ENCODE results near the gene FBN2.

Gene FBN2

DNA sequence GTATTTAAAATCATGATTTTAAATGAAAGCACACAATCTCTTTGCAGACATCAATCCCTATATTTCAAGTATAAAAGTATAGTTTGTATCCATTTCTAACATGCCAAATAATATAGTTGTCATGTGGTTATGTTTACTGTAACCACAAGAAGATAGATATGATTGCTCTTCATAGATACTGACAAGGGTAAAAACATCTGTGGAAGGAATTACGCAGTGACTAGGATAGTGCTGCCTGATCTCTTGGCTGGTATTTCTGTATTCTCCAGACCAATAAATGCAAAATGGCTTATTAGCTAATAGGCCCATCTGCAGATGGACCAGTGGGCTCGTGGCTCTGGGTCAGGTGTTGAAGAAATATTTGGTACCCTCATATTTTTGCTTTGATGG lies 34.9 kb upstream of the FBN2 start:
- DNase-seq, result no peak
- H3K27me3 ChIP-seq (ENCODE audit: insufficient read depth, low read depth, severe bottlenecking), result peaks cover 8% of the 10 kb centered on the region
- no peaks in the 10 kb centered on the region for H3K36me3 ChIP-seq
- H3K9me3 ChIP-seq (ENCODE audit: severe bottlenecking), result no peaks in the 10 kb centered on the region
- H3K27ac ChIP-seq, result no peak overlapping the region
- no peak overlapping the region for H3K4me3 ChIP-seq (ENCODE audit: low read depth, low read length)
- TF ChIP-seq, protein P1, sequence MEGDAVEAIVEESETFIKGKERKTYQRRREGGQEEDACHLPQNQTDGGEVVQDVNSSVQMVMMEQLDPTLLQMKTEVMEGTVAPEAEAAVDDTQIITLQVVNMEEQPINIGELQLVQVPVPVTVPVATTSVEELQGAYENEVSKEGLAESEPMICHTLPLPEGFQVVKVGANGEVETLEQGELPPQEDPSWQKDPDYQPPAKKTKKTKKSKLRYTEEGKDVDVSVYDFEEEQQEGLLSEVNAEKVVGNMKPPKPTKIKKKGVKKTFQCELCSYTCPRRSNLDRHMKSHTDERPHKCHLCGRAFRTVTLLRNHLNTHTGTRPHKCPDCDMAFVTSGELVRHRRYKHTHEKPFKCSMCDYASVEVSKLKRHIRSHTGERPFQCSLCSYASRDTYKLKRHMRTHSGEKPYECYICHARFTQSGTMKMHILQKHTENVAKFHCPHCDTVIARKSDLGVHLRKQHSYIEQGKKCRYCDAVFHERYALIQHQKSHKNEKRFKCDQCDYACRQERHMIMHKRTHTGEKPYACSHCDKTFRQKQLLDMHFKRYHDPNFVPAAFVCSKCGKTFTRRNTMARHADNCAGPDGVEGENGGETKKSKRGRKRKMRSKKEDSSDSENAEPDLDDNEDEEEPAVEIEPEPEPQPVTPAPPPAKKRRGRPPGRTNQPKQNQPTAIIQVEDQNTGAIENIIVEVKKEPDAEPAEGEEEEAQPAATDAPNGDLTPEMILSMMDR (IDR thresholded peaks at IDR 0.05; ENCODE audit: low read depth, low read length), result no peak

- H3K36me3 ChIP-seq, result no peaks in the 10 kb centered on the region
- TF ChIP-seq, protein P1 (IDR thresholded peaks at IDR 0.05; ENCODE audit: low read depth, low read length), result no peak
- H3K27me3 ChIP-seq (ENCODE audit: insufficient read depth, low read depth, severe bottlenecking), result peaks cover 14% of the 10 kb centered on the region
- no peak for DNase-seq
- no peaks in the 10 kb centered on the region for H3K9me3 ChIP-seq (ENCODE audit: severe bottlenecking)
- H3K27ac ChIP-seq, result no peak overlapping the region
- no peak overlapping the region for H3K4me3 ChIP-seq (ENCODE audit: low read depth, low read length)
Measured at GRCh38 chr5:128572051-128572929, 34.2 kb upstream of the FBN2 start.

DNA sequence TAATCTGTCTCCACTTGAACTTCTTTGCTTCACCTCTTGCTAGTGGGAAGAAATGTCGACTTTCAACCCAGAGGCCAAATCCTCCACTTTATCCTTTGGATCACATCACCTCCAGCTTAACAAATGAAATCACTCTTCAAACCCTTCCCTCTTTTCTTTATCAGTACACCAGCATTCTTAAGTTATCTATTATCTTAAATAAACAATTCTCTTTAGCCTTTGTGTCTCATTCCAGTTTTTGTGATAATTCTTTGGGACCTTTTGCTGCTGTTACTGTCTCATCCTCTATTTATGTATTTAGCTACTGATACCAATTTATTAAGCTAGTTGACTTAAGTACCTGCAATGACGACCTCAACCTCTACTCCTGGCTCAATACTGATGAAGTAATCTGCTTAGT lies 28.1 kb upstream of the FBN2 start:
- H3K27me3 ChIP-seq (ENCODE audit: insufficient read depth, low read depth, severe bottlenecking), result peaks cover 50% of the 10 kb centered on the region
- no peak overlapping the region for H3K27ac ChIP-seq
- H3K4me3 ChIP-seq (ENCODE audit: low read depth, low read length), result no peak overlapping the region
- no peak for DNase-seq
- no peaks in the 10 kb centered on the region for H3K9me3 ChIP-seq (ENCODE audit: severe bottlenecking)
- no peaks in the 10 kb centered on the region for H3K36me3 ChIP-seq
- TF ChIP-seq, protein P1 (IDR thresholded peaks at IDR 0.05; ENCODE audit: low read depth, low read length), result no peak

DNA sequence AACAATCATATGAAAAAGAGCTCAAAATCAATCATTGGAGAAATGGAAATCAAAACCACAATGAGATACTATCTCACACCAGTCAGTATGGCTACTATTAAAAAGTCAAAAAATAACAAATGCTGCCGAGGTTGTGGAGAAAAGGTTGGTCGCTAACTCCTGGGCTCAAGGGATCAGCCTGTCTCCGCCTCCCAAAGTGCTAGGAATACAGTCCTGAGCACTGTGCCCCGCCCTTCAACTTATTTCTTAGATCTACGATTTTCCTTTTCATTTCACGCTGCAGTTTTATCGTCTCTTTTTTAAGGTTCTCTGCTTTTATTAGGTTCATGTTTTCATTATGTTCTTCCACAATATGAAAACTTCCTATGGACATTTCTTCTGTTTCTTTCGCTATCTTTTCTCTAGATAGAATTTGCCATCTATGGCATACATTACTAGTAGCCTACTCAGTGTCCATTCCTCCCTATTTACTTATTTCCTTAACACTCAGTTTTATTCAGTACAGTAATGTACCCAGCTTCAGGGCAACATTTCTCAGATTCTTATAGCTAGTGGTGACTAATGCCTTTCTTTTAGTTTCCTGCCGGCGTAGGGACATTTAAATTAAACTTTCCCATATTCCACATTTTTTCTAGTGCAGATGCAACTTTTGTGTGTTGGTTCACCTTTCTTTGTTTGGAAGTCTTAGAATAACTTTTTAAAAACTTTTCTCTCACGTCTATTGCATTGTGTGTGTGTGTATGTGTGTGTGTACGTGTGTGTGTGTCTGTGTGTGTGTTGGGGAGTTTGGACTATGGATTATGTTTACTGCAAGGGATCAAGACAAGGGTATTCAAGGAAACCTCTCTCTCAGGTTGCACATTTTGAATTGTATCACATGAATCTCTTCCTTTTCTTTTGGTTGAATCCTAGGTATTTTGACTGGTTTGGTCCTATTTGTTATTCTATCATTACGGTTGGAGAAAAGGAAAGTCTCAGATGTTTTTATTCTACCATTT lies 21.6 kb upstream of the FBN2 start:
- Histone ChIP-seq H3K4me3 (ENCODE audit: low read depth, low read length) (no peak overlapping the region), H3K27ac (no peak overlapping the region), H3K27me3 (ENCODE audit: insufficient read depth, low read depth, severe bottlenecking) (peaks cover 45% of the 10 kb centered on the region), H3K9me3 (ENCODE audit: severe bottlenecking) (no peaks in the 10 kb centered on the region), H3K36me3 (no peaks in the 10 kb centered on the region)
- TF ChIP-seq, protein P1 (IDR thresholded peaks at IDR 0.05; ENCODE audit: low read depth, low read length), result no peak
- no peak for DNase-seq

- Histone ChIP-seq H3K27ac (no peak overlapping the region), H3K9me3 (ENCODE audit: severe bottlenecking) (no peaks in the 10 kb centered on the region), H3K4me3 (ENCODE audit: low read depth, low read length) (no peak overlapping the region), H3K27me3 (ENCODE audit: insufficient read depth, low read depth, severe bottlenecking) (peaks cover 38% of the 10 kb centered on the region), H3K36me3 (no peaks in the 10 kb centered on the region)
- TF ChIP-seq, protein P1 (IDR thresholded peaks at IDR 0.05; ENCODE audit: low read depth, low read length), result no peak
- DNase-seq, result no peak
Measured at GRCh38 chr5:128553747-128554146, 15.7 kb upstream of the FBN2 start.

All from WERI-Rb-1 (cell line).